LNCaP clone FGC (cell line): ENCODE results near the gene COL9A3.
A peak's percentile ranks its signal among the peaks of the same experiment; 100 is the strongest.

Experiments
- DNase-seq: peaks from one replicate; pipeline ENCODE4 v3.0.0-alpha.2; 2011; ENCODE audit warnings: low read depth
- H3K4me3 ChIP-seq: 2 replicates; pipeline ENCODE4 v1.5.1; 2011; ENCODE audit warnings: mild to moderate bottlenecking, low read depth, low read length, control low read depth
- CTCF ChIP-seq: IDR thresholded peaks from 2 replicates; pipeline ENCODE4 v1.5.1; 2012; ENCODE audit warnings: mild to moderate bottlenecking; ENCODE audit not compliant: control insufficient read depth, insufficient read depth; ENCODE audit errors: extremely low read depth

The COL9A3 gene

GRCh38 chr20:62874964-62875344 is 58.1 kb downstream of the COL9A3 start:
- DNase-seq: no peak
- peak overlapping the region; percentile 36; the same call in 1 of the 2 replicates for H3K4me3 ChIP-seq

GRCh38 chr20:62875419-62876361 is 58.8 kb downstream of the COL9A3 start:
- TF ChIP-seq CTCF: peak; percentile 75
- H3K4me3 ChIP-seq: peak overlapping the region; percentile 37
- peak; percentile 76 for DNase-seq

More at GRCh38 chr20:62874964-62875344, 58.1 kb downstream of the COL9A3 start:
- TF ChIP-seq CTCF: no peak

- TF ChIP-seq CTCF: no peak
- no peak for DNase-seq
- no peak overlapping the region for H3K4me3 ChIP-seq
Observed at GRCh38 chr20:62876501-62876901, 59.7 kb downstream of the COL9A3 start.

GRCh38 chr20:62876902-62877816 is 60.3 kb downstream of the COL9A3 start:
- no peak for DNase-seq
- H3K4me3 ChIP-seq: no peak overlapping the region

GRCh38 chr20:62878244-62879038 is 61.6 kb downstream of the COL9A3 start:
- no peak for DNase-seq
- TF ChIP-seq CTCF: no peak
- H3K4me3 ChIP-seq: no peak overlapping the region

More at GRCh38 chr20:62876902-62877816, 60.3 kb downstream of the COL9A3 start:
- TF ChIP-seq CTCF: no peak

GRCh38 chr20:62879275-62880146 is 62.7 kb downstream of the COL9A3 start:
- TF ChIP-seq CTCF: no peak
- DNase-seq: no peak
- H3K4me3 ChIP-seq: no peak overlapping the region
